Renal cortical epithelial cell (primary cell): ENCODE measurements around the gene PRELID3B. TPM values are rescaled to one million over a fixed set of nuclear protein-coding genes. Genes with fewer than 3 reads are reported as not detected.

Source experiments
- DNase-seq: peaks from one replicate; pipeline ENCODE4 v3.0.0-alpha.2; 2011; ENCODE audit warnings: low read depth
- total RNA-seq: library from RNA; depleted of rRNA; stranded (reverse); fragments of >200 nt; gene quantifications from 2 replicates; pipeline ENCODE4 v1.2.3, GENCODE V29; 2014

The PRELID3B gene
- total RNA-seq, 1 donor from 2014 or later, result 86.5 TPM

- DNase-seq, result peak; percentile 66
These were observed 32.1 kb downstream of the PRELID3B start for GRCh38 chr20:59010321-59010994.

GRCh38 chr20:59008715-59009336, 33.8 kb downstream of the PRELID3B start:
- DNase-seq, result no peak

GRCh38 chr20:59007665-59008511, 34.7 kb downstream of the PRELID3B start:
- peak; percentile 51 for DNase-seq

GRCh38 chr20:59006864-59007664, 35.5 kb downstream of the PRELID3B start, which contains the start of gene CTSZ:
CTSZ (minus strand) TSS chr20:59007254; CDS start chr20:59007128, 126 bp downstream.
- no peak for DNase-seq

- no peak for DNase-seq
These were observed 36.3 kb downstream of the PRELID3B start for GRCh38 chr20:59006167-59006863.

GRCh38 chr20:59005523-59006166, 36.9 kb downstream of the PRELID3B start:
- DNase-seq, result no peak

GRCh38 chr20:59004763-59005522, 37.6 kb downstream of the PRELID3B start:
- DNase-seq, result no peak

- no peak for DNase-seq
These were observed 38.2 kb downstream of the PRELID3B start for GRCh38 chr20:59004493-59004762.

GRCh38 chr20:59003836-59004492, 38.6 kb downstream of the PRELID3B start:
- no peak for DNase-seq

GRCh38 chr20:59002874-59003399, 39.6 kb downstream of the PRELID3B start:
- DNase-seq, result no peak

GRCh38 chr20:59002388-59002787, 40.2 kb downstream of the PRELID3B start:
- DNase-seq, result no peak

GRCh38 chr20:59001449-59002171, 41.0 kb downstream of the PRELID3B start:
- no peak for DNase-seq

- DNase-seq, result no peak
These were observed 41.5 kb downstream of the PRELID3B start for GRCh38 chr20:59001068-59001448.

GRCh38 chr20:59000326-59000725, 42.3 kb downstream of the PRELID3B start:
- no peak for DNase-seq

- DNase-seq, result no peak
These were observed 43.9 kb downstream of the PRELID3B start for GRCh38 chr20:58998656-58999055.

GRCh38 chr20:58997141-58997770, 45.3 kb downstream of the PRELID3B start:
- DNase-seq, result no peak

GRCh38 chr20:58996226-58996611, 46.4 kb downstream of the PRELID3B start:
- no peak for DNase-seq
